Endometrial microvascular endothelial cells (primary cell): Measurements from ENCODE around the gene TFF2. TPM values are rescaled to one million over a fixed set of nuclear protein-coding genes. Genes with fewer than 3 reads are reported as not detected.

Experiments
- in situ Hi-C: cut with HindIII; loops from 2 replicates; pipeline ENCODE4 v1.10.0; 2017; ENCODE audit warnings: low sequenced_read_pairs, low pct_unique_long_range_greater_than_20kb; ENCODE audit errors: inconsistent ontology term
- total RNA-seq: library from RNA; depleted of rRNA; stranded (reverse); fragments of >200 nt; gene quantifications from one replicate; pipeline ENCODE4 v1.2.3, GENCODE V29; 2015; ENCODE audit errors: inconsistent ontology term

TFF2 gene
- total RNA-seq, 1 donor from 2014 or later: not detected

GRCh38 chr21:42385619-42386018 lies 34.8 kb upstream of the TFF2 start:
- in situ Hi-C loops: no loop called here

GRCh38 chr21:42384989-42385388 lies 34.2 kb upstream of the TFF2 start:
- in situ Hi-C loops: no loop called here

GRCh38 chr21:42384156-42384945 lies 33.6 kb upstream of the TFF2 start:
- in situ Hi-C loops: no loop called here

GRCh38 chr21:42383331-42383730 lies 32.5 kb upstream of the TFF2 start:
- in situ Hi-C loops: no loop called here

GRCh38 chr21:42382915-42383314 lies 32.1 kb upstream of the TFF2 start:
- in situ Hi-C loops: no loop called here

GRCh38 chr21:42381347-42381984 lies 30.7 kb upstream of the TFF2 start:
- in situ Hi-C loops: no loop called here

- in situ Hi-C loops: no loop called here
Observed at GRCh38 chr21:42379426-42380215, 28.8 kb upstream of the TFF2 start.

GRCh38 chr21:42378418-42378817 lies 27.6 kb upstream of the TFF2 start:
- in situ Hi-C loops: no loop called here

GRCh38 chr21:42377951-42378340 lies 27.2 kb upstream of the TFF2 start:
- in situ Hi-C loops: no loop called here

- in situ Hi-C loops: no loop called here
Observed at GRCh38 chr21:42377211-42377950, 26.6 kb upstream of the TFF2 start.

GRCh38 chr21:42376338-42376982 lies 25.7 kb upstream of the TFF2 start:
- in situ Hi-C loops: no loop called here

GRCh38 chr21:42375966-42376337 lies 25.2 kb upstream of the TFF2 start:
- in situ Hi-C loops: no loop called here

- in situ Hi-C loops: no loop called here
Observed at GRCh38 chr21:42375506-42375905, 24.7 kb upstream of the TFF2 start.

- in situ Hi-C loops: no loop called here
Observed at GRCh38 chr21:42374864-42375499, 24.2 kb upstream of the TFF2 start.

GRCh38 chr21:42374457-42374856 lies 23.7 kb upstream of the TFF2 start:
- in situ Hi-C loops: no loop called here

- in situ Hi-C loops: no loop called here
Observed at GRCh38 chr21:42373908-42374455, 23.2 kb upstream of the TFF2 start.

GRCh38 chr21:42373196-42373907 lies 22.6 kb upstream of the TFF2 start:
- in situ Hi-C loops: no loop called here
